ENCODE measurements around the gene IL34.
"Not testable (repeated sequence)": the region's sequence is repeated elsewhere in the genome, so short reads cannot be mapped to it uniquely, and the experiment has no call there.

IL34 gene

GRCh38 chr16:70633617-70634016, 12.7 kb upstream of the IL34 start:
- DNase-seq: not testable (repeated sequence)

- no peak for DNase-seq
Observed at GRCh38 chr16:70634861-70635260, 11.5 kb upstream of the IL34 start.

- no peak for DNase-seq
Observed at GRCh38 chr16:70635336-70636016, 10.9 kb upstream of the IL34 start.

- DNase-seq: no peak
Observed at GRCh38 chr16:70638814-70639792, 7.3 kb upstream of the IL34 start.

- no peak for DNase-seq
Observed at GRCh38 chr16:70642633-70643032, 3.7 kb upstream of the IL34 start.

- not testable (repeated sequence) for DNase-seq
Observed at GRCh38 chr16:70643264-70643663, 3.1 kb upstream of the IL34 start.

GRCh38 chr16:70644763-70645597, 1.4 kb upstream of the IL34 start:
- peak; percentile 32 for DNase-seq

- DNase-seq: no peak
Observed at GRCh38 chr16:70647441-70648359, 1.3 kb downstream of the IL34 start.

GRCh38 chr16:70648606-70649005, 2.2 kb downstream of the IL34 start:
- no peak for DNase-seq

GRCh38 chr16:70649300-70649699, 2.9 kb downstream of the IL34 start:
- no peak for DNase-seq

- DNase-seq: no peak
Observed at GRCh38 chr16:70650216-70650615, 3.9 kb downstream of the IL34 start.

GRCh38 chr16:70651524-70651923, 5.2 kb downstream of the IL34 start:
- DNase-seq: no peak

GRCh38 chr16:70652322-70652721, 6.0 kb downstream of the IL34 start:
- DNase-seq: no peak

- no peak for DNase-seq
Observed at GRCh38 chr16:70653406-70653805, 7.0 kb downstream of the IL34 start.

GRCh38 chr16:70653809-70654771, 7.7 kb downstream of the IL34 start:
- peak; percentile 82 for DNase-seq

- DNase-seq: no peak
Observed at GRCh38 chr16:70656065-70656711, 9.8 kb downstream of the IL34 start.

- no peak for DNase-seq
Observed at GRCh38 chr16:70656712-70657263, 10.4 kb downstream of the IL34 start.

GRCh38 chr16:70657956-70658355, 11.6 kb downstream of the IL34 start:
- DNase-seq: no peak

- DNase-seq: no peak
Observed at GRCh38 chr16:70658921-70659320, 12.6 kb downstream of the IL34 start.

- DNase-seq: no peak
Observed at GRCh38 chr16:70659546-70659945, 13.2 kb downstream of the IL34 start.
